Amniotic stem cell (primary cell): ENCODE data around the gene RNF180.

Experiments
- DNase-seq: peaks from one replicate; lab custom pipeline; 2025; lab: John Stamatoyannopoulos, UW

Gene RNF180, protein sequence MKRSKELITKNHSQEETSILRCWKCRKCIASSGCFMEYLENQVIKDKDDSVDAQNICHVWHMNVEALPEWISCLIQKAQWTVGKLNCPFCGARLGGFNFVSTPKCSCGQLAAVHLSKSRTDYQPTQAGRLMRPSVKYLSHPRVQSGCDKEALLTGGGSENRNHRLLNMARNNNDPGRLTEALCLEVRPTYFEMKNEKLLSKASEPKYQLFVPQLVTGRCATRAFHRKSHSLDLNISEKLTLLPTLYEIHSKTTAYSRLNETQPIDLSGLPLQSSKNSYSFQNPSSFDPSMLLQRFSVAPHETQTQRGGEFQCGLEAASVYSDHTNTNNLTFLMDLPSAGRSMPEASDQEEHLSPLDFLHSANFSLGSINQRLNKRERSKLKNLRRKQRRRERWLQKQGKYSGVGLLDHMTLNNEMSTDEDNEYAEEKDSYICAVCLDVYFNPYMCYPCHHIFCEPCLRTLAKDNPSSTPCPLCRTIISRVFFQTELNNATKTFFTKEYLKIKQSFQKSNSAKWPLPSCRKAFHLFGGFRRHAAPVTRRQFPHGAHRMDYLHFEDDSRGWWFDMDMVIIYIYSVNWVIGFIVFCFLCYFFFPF

DNA sequence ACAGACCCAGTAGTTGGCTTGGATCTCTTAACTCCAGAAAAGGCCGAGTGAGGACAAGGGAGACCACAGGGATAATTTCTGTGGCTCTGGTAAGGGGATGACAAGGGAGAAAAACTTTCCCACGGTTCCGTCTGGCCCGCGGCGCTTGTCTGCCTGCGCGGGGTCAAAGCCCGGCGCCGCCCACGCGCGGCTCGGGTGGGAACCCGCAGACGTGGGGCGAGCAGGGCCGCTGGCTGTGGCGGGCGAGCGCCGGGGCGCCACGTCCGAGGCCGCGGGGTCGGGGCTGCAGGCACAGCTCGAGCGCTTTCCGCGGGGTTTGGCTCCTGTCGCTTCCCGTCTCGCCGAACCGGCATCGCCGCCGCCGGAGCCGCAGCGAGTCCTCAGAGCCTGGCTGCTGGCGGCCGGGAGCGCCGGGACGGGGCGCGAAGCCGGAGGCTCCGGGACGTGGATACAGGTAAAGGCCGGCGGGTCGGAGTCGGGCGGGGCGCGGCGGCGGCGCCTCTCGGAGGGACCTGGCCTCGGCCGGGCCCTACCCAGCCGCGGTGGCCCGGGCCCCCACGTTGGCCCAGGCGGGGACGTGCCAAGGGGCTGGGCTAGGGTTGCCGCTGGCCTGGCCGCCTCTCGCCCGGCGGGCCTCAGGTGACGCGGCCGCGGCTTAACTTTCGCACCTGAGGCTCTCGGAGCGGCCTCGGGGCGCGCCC, at the start of gene RNF180:
TSS of gene RNF180 (plus strand) at position 344 of the 701 bp plus-strand sequence. CDS start 34,965 bp downstream, outside the sequence.
- no peak for DNase-seq

- DNase-seq, result no peak
These were observed 40.1 kb upstream of the RNF180 start for GRCh38 chr5:64125521-64125920.

GRCh38 chr5:64126202-64126741, 39.4 kb upstream of the RNF180 start:
- DNase-seq, result no peak

GRCh38 chr5:64140018-64140417, 25.6 kb upstream of the RNF180 start:
- DNase-seq, result no peak

DNA sequence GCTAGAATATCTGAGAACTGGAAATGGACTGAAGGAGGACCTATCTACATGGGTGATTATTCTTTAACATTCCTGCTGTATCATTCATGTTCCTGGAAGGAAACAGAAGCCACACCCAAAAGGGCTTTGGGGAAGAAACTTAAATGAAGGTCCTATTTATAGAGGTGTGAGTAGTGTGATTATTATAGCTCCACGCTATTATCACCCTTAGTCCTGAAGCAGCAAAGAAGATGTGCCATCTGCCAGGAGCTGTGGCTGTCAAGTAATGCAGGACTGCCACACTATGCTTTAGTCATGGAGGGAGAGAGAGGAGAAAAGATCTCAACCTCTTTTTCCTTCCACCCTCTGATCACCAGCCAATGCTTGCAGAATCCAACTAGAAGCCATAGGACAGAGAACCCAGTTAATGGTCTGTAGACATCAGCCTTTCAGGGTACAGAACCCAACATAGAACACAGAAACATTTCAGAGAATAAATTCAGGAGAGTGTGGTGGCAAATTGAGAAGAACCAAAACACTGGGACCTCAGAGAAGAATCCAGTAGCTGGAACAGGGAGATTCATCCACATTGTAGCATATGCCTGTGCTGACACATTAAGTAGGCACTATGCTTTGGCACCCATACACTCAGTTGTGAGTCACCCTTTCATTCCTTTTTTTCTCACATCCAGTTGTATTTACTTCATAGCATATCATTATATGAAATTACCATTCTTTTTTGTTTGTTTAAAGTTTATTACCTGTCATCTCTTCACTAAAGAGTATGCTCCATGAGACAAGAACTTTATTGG, 21.0 kb upstream of the RNF180 start:
- no peak for DNase-seq

- no peak for DNase-seq
These were observed 20.3 kb upstream of the RNF180 start for GRCh38 chr5:64145216-64145895.

- no peak for DNase-seq
These were observed 18.3 kb upstream of the RNF180 start for GRCh38 chr5:64147379-64147778.

GRCh38 chr5:64147849-64148441, 17.7 kb upstream of the RNF180 start:
- DNase-seq, result no peak

GRCh38 chr5:64149268-64149667, 16.4 kb upstream of the RNF180 start:
- no peak for DNase-seq

- DNase-seq, result no peak
These were observed 15.7 kb upstream of the RNF180 start for GRCh38 chr5:64149857-64150521.

DNA sequence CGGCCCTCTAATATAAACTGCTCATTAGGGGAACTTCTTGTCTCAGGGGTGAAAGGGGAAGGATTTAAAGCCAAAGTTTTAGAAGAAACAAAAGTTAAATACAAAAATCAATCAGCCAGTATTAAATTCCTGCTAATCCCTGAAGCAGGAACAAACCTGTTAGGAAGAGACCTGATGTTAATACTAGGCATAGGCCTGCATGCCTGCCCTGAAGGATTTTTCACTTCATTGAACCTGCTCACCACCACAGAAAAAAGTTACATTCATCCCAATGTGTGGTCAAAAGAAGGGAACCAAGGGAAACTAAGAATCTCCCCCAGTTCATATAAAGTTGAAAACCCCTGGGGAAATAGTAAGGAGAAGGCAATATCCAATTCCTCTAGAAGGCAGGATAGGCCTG, 9.4 kb upstream of the RNF180 start:
- DNase-seq, result no peak

DNA sequence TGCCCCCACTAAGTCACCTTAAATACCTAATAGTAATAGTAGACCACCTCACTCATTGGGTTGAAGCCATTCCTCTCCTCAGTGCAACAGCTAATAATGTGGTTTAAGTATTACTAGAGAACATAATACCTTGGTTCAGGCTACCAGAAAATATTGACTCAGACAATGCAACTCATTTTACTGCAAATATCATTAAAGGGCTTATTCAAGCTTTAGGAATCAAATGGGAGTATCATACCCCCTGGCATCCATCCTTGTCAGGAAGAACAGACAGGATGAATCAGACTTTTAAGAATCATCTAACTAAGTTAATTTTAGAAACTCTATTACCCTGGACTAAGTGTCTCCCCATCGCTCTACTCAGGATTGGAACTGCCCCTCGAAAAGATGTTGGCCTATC, 6.8 kb upstream of the RNF180 start:
- DNase-seq, result no peak

DNA sequence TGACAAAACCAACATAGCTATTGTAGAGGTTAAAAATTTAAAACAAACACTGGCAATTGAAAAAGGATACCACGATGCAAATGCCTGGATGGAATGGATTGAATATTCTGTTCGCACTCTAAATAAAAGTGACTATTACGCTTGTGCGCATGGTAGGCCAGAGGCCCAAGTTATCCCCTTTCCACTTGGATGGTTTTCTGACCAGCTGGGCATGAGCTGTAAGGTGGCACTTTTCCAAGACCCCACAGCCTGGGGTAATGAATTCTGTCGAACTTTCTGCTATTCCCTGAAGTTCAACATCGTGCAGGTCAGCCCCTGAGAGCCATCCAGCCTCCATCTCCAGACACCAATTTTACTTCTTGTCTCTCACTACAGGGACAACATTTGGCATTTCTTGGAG, 5.4 kb upstream of the RNF180 start:
- DNase-seq, result no peak

- DNase-seq, result no peak
These were observed 4.2 kb upstream of the RNF180 start for GRCh38 chr5:64161420-64161819.

- no peak for DNase-seq
These were observed 2.5 kb upstream of the RNF180 start for GRCh38 chr5:64163135-64163534.

DNA sequence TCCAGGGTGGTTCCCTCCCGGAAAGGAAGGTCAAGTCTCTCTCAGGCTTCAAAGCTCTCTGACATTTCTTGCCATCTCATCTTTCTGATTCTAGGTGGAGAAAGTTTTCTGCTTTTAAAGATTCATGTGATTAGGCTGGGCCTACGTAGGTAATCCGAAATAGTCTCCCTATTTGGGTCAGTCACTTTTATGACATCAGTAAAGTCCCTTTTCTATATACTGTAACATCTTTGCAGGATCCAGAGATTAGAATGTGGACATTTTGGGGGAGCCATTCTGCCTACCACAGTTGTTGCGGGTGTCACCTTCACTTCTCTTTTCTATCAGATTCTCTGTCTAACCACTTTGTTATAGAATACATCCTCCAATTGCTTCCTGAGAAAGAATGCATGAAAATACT, 1.9 kb upstream of the RNF180 start:
- DNase-seq, result no peak

DNA sequence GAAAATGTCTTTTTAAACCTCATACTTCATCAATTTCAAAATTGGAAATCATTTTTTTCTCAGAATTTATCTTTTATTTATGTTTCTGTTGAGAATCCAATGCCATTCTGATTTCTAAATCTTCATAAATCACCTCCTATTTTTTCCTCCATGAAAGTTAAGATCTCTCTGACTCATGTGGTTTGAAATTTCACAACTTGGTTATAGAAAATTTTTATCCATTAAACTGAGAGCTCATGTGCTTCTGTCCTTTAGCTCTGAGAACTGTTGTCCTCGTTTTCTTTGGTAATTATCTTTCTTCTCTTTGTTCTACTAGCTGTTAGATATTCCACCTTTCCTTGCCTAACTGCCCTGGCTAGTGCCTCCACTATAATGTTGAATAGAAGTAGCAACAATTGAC, 1.5 kb upstream of the RNF180 start:
- no peak for DNase-seq

DNA sequence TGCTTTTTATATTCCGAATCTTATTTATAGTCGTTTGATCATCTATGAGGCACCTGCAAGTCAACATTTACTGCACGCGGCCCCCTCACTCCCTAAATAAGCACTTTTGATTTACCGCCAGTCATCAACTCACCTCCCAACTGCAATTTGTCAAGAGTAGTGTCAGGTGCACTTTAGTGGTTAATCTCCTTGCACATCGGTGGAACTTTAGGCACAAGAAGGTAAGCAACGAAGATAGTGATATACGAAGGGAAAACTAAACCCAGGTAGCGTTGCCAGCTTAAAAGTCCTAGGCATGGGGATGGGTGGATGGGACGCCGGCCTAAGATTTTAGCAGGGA, 513 bp upstream of the RNF180 start:
- DNase-seq, result no peak

- no peak for DNase-seq
These were observed 737 bp downstream of the RNF180 start for GRCh38 chr5:64166201-64166959.

DNA sequence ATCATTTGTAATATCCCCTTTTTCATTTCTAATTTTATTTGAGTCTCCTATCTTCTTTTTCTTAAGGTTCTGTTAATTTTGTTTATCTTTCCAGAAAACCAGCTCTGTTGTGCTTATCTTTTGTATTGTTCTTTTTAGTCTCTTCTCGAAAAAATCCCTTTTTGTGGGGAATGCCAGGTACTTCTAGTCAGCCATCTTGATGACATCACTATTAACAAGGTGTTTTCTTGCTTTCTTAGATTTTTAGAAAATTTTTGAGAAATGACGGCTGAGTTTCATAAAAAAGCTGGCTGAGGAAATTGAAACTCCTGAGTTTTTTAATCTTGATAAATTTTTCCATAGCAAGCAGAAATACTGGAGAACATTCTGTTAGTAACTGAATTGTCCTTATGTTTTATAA, 10.7 kb downstream of the RNF180 start:
- DNase-seq, result no peak
